Stomach smooth muscle (tissue), 2 donors: Measurements from ENCODE around the gene KLHL4.

ENCODE experiments used
- H3K27ac ChIP-seq: one replicate; pipeline ENCODE4 v1.7.0; 2013; ENCODE audit warnings: mild to moderate bottlenecking, low read length, inconsistent platforms
- H3K27me3 ChIP-seq, 2 donors: one replicate each; pipeline ENCODE4 v1.7.0; 2013; ENCODE audit warnings: low read length in 2 of 2; ENCODE audit not compliant: insufficient read depth in 2 of 2, control insufficient read depth in 1 of 2
- H3K36me3 ChIP-seq, 2 donors: one replicate each; pipeline ENCODE4 v1.7.0; 2013; ENCODE audit warnings: low read length in 2 of 2; ENCODE audit not compliant: control insufficient read depth in 2 of 2, insufficient read depth in 2 of 2
- H3K4me1 ChIP-seq: one replicate; pipeline ENCODE4 v1.7.0; 2013; ENCODE audit warnings: low read length; ENCODE audit not compliant: control insufficient read depth, insufficient read depth
- H3K4me3 ChIP-seq, 2 donors: one replicate each; pipeline ENCODE4 v1.7.0; 2013; ENCODE audit warnings: low read length in 2 of 2
- H3K9ac ChIP-seq, 2 donors: one replicate each; pipeline ENCODE4 v1.7.0; 2013; ENCODE audit warnings: low read length in 2 of 2, mild to moderate bottlenecking in 1 of 2
- H3K9me3 ChIP-seq, 2 donors: one replicate each; pipeline ENCODE4 v1.7.0; 2013; ENCODE audit warnings: low read length in 2 of 2; ENCODE audit not compliant: control insufficient read depth in 2 of 2
- donor health status: healthy.
- donor health status: Pancreatic carcinoma.

Gene KLHL4

GRCh38 chrX:87528487-87528886 lies 10.9 kb downstream of the KLHL4 start:
- Histone ChIP-seq H3K27me3 (no peaks in the 10 kb centered on the region), H3K36me3 (no peaks in the 10 kb centered on the region), H3K9ac (no peak overlapping the region), H3K27ac (no peak overlapping the region), H3K4me1 (no peaks in the 10 kb centered on the region), H3K9me3 (no peaks in the 10 kb centered on the region), H3K4me3 (no peak overlapping the region)

- no peak overlapping the region for H3K9ac ChIP-seq
- no peaks in the 10 kb centered on the region for H3K9me3 ChIP-seq
- H3K27me3 ChIP-seq: peaks cover 0 to 2% of the 10 kb centered on the region in 2 donors
- no peak overlapping the region for H3K4me3 ChIP-seq
- no peaks in the 10 kb centered on the region for H3K4me1 ChIP-seq
- no peak overlapping the region for H3K27ac ChIP-seq
- no peaks in the 10 kb centered on the region for H3K36me3 ChIP-seq
Measured at GRCh38 chrX:87571964-87572363, 54.4 kb downstream of the KLHL4 start.

- Histone ChIP-seq H3K9me3 (no peaks in the 10 kb centered on the region), H3K27ac (no peak overlapping the region), H3K4me3 (no peak overlapping the region), H3K27me3 (peaks cover 0 to 2% of the 10 kb centered on the region in 2 donors), H3K4me1 (no peaks in the 10 kb centered on the region), H3K36me3 (no peaks in the 10 kb centered on the region), H3K9ac (no peak overlapping the region)
Measured at GRCh38 chrX:87572901-87573300, 55.3 kb downstream of the KLHL4 start.

GRCh38 chrX:87578978-87579377 lies 61.4 kb downstream of the KLHL4 start:
- Histone ChIP-seq H3K36me3 (no peaks in the 10 kb centered on the region), H3K4me3 (no peak overlapping the region), H3K27ac (no peak overlapping the region), H3K9me3 (no peaks in the 10 kb centered on the region), H3K9ac (no peak overlapping the region), H3K27me3 (peaks cover 0 to 5% of the 10 kb centered on the region in 2 donors), H3K4me1 (no peaks in the 10 kb centered on the region)

- H3K4me1 ChIP-seq: no peaks in the 10 kb centered on the region
- H3K4me3 ChIP-seq: no peak overlapping the region
- H3K27ac ChIP-seq: no peak overlapping the region
- H3K27me3 ChIP-seq: peaks cover 0 to 3% of the 10 kb centered on the region in 2 donors
- no peaks in the 10 kb centered on the region for H3K36me3 ChIP-seq
- H3K9ac ChIP-seq: no peak overlapping the region
- no peaks in the 10 kb centered on the region for H3K9me3 ChIP-seq
Measured at GRCh38 chrX:87580862-87581261, 63.3 kb downstream of the KLHL4 start.

- Histone ChIP-seq H3K9ac (no peak overlapping the region), H3K27ac (no peak overlapping the region), H3K27me3 (peaks cover 0 to 3% of the 10 kb centered on the region in 2 donors), H3K36me3 (no peaks in the 10 kb centered on the region), H3K4me1 (no peaks in the 10 kb centered on the region), H3K9me3 (no peaks in the 10 kb centered on the region), H3K4me3 (no peak overlapping the region)
Measured at GRCh38 chrX:87582453-87582852, 64.9 kb downstream of the KLHL4 start.

GRCh38 chrX:87583679-87584078 lies 66.1 kb downstream of the KLHL4 start:
- H3K36me3 ChIP-seq: no peaks in the 10 kb centered on the region
- no peaks in the 10 kb centered on the region for H3K9me3 ChIP-seq
- H3K27me3 ChIP-seq: no peaks in the 10 kb centered on the region
- no peak overlapping the region for H3K4me3 ChIP-seq
- H3K9ac ChIP-seq: no peak overlapping the region
- H3K27ac ChIP-seq: no peak overlapping the region
- H3K4me1 ChIP-seq: no peaks in the 10 kb centered on the region

- no peak overlapping the region for H3K4me3 ChIP-seq
- H3K36me3 ChIP-seq: no peaks in the 10 kb centered on the region
- H3K27me3 ChIP-seq: no peaks in the 10 kb centered on the region
- no peak overlapping the region for H3K9ac ChIP-seq
- no peaks in the 10 kb centered on the region for H3K9me3 ChIP-seq
- H3K27ac ChIP-seq: no peak overlapping the region
- no peaks in the 10 kb centered on the region for H3K4me1 ChIP-seq
Measured at GRCh38 chrX:87616371-87616770, 98.8 kb downstream of the KLHL4 start.

GRCh38 chrX:87621697-87622096 lies 104.1 kb downstream of the KLHL4 start:
- Histone ChIP-seq H3K4me1 (no peaks in the 10 kb centered on the region), H3K4me3 (no peak overlapping the region), H3K27me3 (no peaks in the 10 kb centered on the region), H3K9me3 (no peaks in the 10 kb centered on the region), H3K27ac (no peak overlapping the region), H3K9ac (no peak overlapping the region), H3K36me3 (no peaks in the 10 kb centered on the region)

GRCh38 chrX:87626996-87627395 lies 109.4 kb downstream of the KLHL4 start:
- H3K9me3 ChIP-seq: no peaks in the 10 kb centered on the region
- H3K36me3 ChIP-seq: no peaks in the 10 kb centered on the region
- no peaks in the 10 kb centered on the region for H3K27me3 ChIP-seq
- no peaks in the 10 kb centered on the region for H3K4me1 ChIP-seq
- no peak overlapping the region for H3K27ac ChIP-seq
- no peak overlapping the region for H3K4me3 ChIP-seq
- H3K9ac ChIP-seq: no peak overlapping the region

GRCh38 chrX:87634361-87634760 lies 116.8 kb downstream of the KLHL4 start:
- Histone ChIP-seq H3K27me3 (no peaks in the 10 kb centered on the region), H3K9ac (no peak overlapping the region), H3K36me3 (no peaks in the 10 kb centered on the region), H3K4me1 (no peaks in the 10 kb centered on the region), H3K4me3 (no peak overlapping the region), H3K9me3 (no peaks in the 10 kb centered on the region), H3K27ac (no peak overlapping the region)
